GM12872 (cell line): ENCODE data around the gene IGSF9B.

Experiments
- TF ChIP-seq, protein P1 (sequence below): IDR thresholded peaks from 3 replicates; pipeline ENCODE4 v1.5.1; 2011; ENCODE audit warnings: low read depth, mild to moderate bottlenecking, low read length, moderate library complexity; ENCODE audit not compliant: insufficient read depth

IGSF9B gene

DNA sequence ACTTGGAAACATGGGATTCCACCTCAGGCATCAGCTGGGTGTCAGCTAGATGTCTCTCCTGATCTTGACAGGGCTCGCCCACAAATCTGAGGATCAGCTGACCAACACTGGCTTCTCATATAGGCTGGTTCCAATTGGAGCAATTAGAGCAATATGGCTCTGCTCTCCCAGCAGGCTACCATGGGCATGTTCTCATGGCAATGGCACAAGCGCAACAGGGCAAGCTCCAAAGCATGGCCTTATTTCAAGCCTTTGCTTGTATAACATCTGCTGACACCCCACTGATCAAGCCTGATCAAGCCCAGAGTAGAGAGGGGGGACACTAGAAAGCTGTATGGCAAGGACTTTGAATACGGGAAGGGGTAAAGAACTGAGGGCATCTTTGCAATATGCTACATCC lies 70.7 kb downstream of the IGSF9B start:
- TF ChIP-seq, protein P1, sequence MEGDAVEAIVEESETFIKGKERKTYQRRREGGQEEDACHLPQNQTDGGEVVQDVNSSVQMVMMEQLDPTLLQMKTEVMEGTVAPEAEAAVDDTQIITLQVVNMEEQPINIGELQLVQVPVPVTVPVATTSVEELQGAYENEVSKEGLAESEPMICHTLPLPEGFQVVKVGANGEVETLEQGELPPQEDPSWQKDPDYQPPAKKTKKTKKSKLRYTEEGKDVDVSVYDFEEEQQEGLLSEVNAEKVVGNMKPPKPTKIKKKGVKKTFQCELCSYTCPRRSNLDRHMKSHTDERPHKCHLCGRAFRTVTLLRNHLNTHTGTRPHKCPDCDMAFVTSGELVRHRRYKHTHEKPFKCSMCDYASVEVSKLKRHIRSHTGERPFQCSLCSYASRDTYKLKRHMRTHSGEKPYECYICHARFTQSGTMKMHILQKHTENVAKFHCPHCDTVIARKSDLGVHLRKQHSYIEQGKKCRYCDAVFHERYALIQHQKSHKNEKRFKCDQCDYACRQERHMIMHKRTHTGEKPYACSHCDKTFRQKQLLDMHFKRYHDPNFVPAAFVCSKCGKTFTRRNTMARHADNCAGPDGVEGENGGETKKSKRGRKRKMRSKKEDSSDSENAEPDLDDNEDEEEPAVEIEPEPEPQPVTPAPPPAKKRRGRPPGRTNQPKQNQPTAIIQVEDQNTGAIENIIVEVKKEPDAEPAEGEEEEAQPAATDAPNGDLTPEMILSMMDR: no peak

DNA sequence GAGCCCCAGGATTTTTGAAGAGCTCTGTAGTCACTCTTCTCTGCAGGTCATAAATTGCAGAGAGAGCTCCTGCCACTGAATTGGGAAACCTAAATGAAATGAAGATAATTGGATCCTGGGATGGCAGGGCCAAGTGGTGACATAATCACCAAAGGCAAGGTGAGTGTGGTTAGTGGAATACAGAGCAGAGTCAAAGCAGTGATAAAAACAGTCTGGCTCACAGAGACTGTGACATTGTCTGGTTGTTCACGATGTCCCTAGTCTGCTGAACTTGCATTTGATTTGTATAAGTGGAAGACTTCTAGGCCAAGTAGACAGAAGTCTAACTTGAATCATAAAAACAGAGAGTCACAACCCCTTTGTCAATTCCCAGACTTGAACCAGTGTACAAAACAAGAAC lies 84.6 kb downstream of the IGSF9B start:
- TF ChIP-seq, protein P1: no peak

DNA sequence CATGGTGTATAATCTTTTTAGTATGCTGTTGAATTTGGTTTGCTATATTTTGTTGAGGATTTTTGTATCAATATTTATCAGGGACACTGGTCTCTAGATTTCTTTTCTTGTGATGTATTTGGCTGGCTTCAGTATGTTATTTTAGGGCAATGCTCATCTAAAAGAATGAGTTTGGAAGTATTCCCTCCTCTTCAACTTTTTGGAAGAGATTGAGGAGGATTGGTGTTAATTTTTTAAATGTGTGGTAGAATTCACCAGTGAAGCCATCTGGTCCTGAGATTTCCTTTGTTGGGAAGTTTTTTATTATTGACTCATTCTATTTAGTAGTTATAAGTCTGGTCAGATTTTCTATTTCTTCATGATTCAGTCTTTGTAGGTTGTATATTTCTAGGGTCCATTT lies 89.3 kb downstream of the IGSF9B start:
- TF ChIP-seq, protein P1: no peak

DNA sequence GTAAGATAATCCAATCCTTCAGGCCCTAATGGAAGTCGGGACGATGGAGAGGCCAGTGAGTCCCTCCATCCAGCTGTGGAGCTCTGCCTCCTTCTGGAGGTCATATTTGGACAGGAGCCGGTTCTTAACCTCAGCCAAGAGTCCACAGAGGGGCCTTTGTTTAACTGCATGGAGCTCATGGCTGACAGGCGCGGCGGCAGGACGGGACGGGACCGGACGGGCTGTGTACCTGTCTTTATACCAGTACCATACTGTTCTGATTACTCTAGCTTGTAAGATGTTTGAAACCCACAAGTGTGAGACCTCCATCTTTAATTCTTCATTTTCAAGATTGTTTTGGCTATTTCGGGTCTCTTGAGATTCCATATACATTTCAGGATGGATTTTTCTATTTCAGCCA lies 91.3 kb downstream of the IGSF9B start:
- TF ChIP-seq, protein P1: no peak

DNA sequence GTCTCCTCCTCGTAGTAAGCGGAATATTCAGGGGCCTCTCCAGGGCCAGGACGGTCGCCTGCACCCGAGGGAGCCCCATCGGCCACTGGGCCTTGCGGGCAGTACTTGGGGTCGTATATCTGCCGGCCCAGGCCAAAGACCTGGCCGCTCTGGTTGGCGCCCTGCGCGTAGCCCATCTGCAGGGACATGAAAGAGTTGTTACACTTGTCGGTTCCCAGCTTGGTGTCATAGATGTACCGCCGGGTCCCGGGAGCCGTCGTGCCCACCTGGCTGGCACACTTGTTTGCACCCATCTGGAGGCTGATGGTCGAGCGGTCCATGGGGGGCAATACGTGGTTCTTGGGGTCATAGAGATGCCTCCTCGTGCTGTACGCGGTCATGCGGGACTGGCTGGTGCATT lies 92.0 kb downstream of the IGSF9B start:
- TF ChIP-seq, protein P1: no peak

DNA sequence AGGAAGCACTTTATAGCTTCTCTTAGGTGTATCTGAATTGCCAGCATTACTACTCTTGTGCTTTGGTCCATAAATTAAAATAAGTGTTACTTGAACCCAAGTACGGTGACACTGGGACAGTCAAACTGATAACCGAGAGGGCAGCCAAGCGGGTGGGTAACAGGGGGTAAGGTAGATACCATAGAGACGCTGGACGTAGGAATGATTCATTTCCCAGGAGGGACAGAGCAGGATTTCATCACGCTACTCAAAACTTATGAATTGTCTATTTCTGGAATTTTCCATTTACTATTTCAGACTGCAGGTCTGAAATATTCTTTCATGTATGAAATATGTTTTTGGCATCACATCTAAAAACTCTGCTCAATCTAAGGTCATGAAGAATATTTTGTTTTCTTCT lies 96.6 kb downstream of the IGSF9B start:
- TF ChIP-seq, protein P1: no peak
